ENCODE measurements around the gene SPANXN3.

- TF ChIP-seq CTCF (IDR thresholded peaks at IDR 0.05) (no peak), EZH2 (IDR thresholded peaks at IDR 0.05) (no peak), EZH2phosphoT487 (IDR thresholded peaks at IDR 0.05) (no peak)
Measured at GRCh38 chrX:143466130-143466529, 51.1 kb downstream of the SPANXN3 start.

All from neural progenitor cell (in vitro differentiated cells).